Gastrocnemius medialis (tissue), 4 donors: ENCODE results near the gene BRWD1. TPM values are rescaled to one million over a fixed set of nuclear protein-coding genes. Genes with fewer than 3 reads are reported as not detected.

Experiments used
- ATAC-seq, 2 donors: fragments of 150-250 bp; one replicate each; pipeline ENCODE4 v1.9.1; 2016
- DNase-seq, 2 donors: peaks; one replicate each; pipeline ENCODE4 v3.0.0-alpha.2; 2019
- H3K27ac ChIP-seq, 4 donors: fragments of 200-600 bp; sonication (generic); 1 replicate in 1 of 4; 2 replicates in 3 of 4; pipeline ENCODE4 v1.5.1; 2016 to 2018; ENCODE audit warnings: mild to moderate bottlenecking in 2 of 4, moderate library complexity in 1 of 4
- H3K27me3 ChIP-seq, 3 donors: fragments of 200-600 bp; sonication (generic) in 2 of 3; 1 replicate in 1 of 3; 2 replicates in 2 of 3; pipeline versions ENCODE4 v1.5.1 to v1.6.0; 2016 to 2019; ENCODE audit warnings: mild to moderate bottlenecking in 1 of 3, moderate library complexity in 1 of 3
- H3K36me3 ChIP-seq, 2 donors: fragments of 200-600 bp; sonication (generic) in 1 of 2; one replicate each; pipeline ENCODE4 v1.5.1; 2017 to 2018
- H3K4me1 ChIP-seq, 2 donors: fragments of 200-600 bp; sonication (generic) in 1 of 2; one replicate each; pipeline ENCODE4 v1.5.1; 2016 to 2017; ENCODE audit warnings: mild to moderate bottlenecking in 2 of 2
- H3K4me3 ChIP-seq, 4 donors: fragments of 200-600 bp; sonication (generic) in 3 of 4; 1 replicate in 1 of 4; 2 replicates in 3 of 4; pipeline ENCODE4 v1.5.1; 2016 to 2019; ENCODE audit warnings: mild to moderate bottlenecking in 2 of 4
- H3K9me3 ChIP-seq, 3 donors: fragments of 200-600 bp; sonication (generic) in 2 of 3; 1 replicate in 1 of 3; 2 replicates in 2 of 3; pipeline ENCODE4 v1.5.1; 2016 to 2019
- POLR2A ChIP-seq, 2 donors: fragments of 450-650 bp; IDR thresholded peaks; one replicate each; pipeline ENCODE4 v1.6.1; 2017; ENCODE audit warnings: antibody characterized with exemption in 2 of 2, mild to moderate bottlenecking in 2 of 2, moderate library complexity in 2 of 2
- in situ Hi-C, 4 donors: fragments of 200-750 bp; cut with MboI; loops; one replicate each; pipeline versions ENCODE4 v1.15.0 to v1.8.0; 2017; ENCODE audit warnings: low sequenced_read_pairs in 4 of 4
- intact Hi-C: fragments of 100-400 bp; cut with DNase I; formaldehyde crosslinking; loops from one replicate; pipeline ENCODE4 v1.15.1; 2023; ENCODE audit warnings: low total_unique reads
- total RNA-seq, 4 donors: library from RNA; depleted of rRNA; stranded (reverse); fragments of >200 nt; gene quantifications; one replicate each; pipeline versions ENCODE4 v1.1.0 to v1.2.3, GENCODE V29; 2016
- TF ChIP-seq, protein P1 (sequence below), 5 experiments: fragments of 450-650 bp in 3 of 5; fragments of 200-600 bp in 2 of 5; sonication (generic) in 2 of 5; IDR thresholded peaks in 4 of 5; conservative IDR thresholded peaks in 1 of 5; 1 replicate in 4 of 5; 2 replicates in 1 of 5; pipeline ENCODE4 v1.5.1; 2016 to 2019; ENCODE audit warnings: antibody characterized with exemption in 5 of 5, mild to moderate bottlenecking in 3 of 5, moderate library complexity in 3 of 5

The BRWD1 gene
- 10 to 100 TPM; 42.2 to 65.7 (median 50.4) TPM for total RNA-seq

DNA sequence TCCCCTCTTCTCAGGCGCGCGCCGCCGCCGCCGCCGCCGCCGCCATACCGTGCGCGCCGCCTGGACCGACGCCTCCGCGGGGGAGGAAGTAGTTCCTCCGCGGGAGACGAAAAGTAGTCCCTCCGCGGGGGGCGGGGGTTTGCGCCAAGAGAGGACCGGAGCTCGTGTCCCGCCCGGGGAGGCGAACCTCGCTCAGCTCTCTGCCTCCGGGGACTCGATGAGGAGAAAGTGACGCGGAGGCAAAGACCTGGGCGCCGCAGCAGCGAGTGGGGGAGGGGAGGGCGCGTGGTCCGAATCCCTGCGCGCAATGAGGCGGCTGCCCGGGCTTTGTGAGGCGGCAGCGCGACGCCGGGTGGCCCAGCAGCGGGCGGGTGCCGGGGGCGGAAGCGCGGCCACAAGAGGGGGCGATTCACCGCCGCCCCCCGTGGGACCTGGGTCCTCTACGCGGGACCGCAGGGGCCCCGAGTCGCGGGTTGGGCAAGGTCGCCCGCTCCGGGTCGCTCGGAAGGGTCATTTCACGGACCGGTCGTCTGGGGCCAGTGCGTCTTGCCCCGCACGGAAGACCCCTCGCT, at the start of gene BRWD1:
Gene BRWD1 (minus strand): TSS at position 62 of the 572 bp plus-strand sequence. CDS start 141 bp downstream, outside the sequence.
- TF ChIP-seq, protein P1, sequence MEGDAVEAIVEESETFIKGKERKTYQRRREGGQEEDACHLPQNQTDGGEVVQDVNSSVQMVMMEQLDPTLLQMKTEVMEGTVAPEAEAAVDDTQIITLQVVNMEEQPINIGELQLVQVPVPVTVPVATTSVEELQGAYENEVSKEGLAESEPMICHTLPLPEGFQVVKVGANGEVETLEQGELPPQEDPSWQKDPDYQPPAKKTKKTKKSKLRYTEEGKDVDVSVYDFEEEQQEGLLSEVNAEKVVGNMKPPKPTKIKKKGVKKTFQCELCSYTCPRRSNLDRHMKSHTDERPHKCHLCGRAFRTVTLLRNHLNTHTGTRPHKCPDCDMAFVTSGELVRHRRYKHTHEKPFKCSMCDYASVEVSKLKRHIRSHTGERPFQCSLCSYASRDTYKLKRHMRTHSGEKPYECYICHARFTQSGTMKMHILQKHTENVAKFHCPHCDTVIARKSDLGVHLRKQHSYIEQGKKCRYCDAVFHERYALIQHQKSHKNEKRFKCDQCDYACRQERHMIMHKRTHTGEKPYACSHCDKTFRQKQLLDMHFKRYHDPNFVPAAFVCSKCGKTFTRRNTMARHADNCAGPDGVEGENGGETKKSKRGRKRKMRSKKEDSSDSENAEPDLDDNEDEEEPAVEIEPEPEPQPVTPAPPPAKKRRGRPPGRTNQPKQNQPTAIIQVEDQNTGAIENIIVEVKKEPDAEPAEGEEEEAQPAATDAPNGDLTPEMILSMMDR (IDR thresholded peaks at IDR 0.05 in 4 of 5, conservative IDR thresholded peaks at IDR 0.05 in 1 of 5): peak in 4 of 5 experiments; percentile 38 to 68 (median 52)
- peak; percentile 77 to 80 for TF ChIP-seq POLR2A (IDR thresholded peaks at IDR 0.05)
- peaks cover 14 to 15% of the 10 kb centered on the region in 2 donors for H3K4me1 ChIP-seq
- peak within 1 kb of the TSS; percentile 91 to 99 (median 98) for H3K27ac ChIP-seq
- ATAC-seq (peak; percentile 73), DNase-seq (peak; percentile 70 to 75)
- peak within 1 kb of the TSS; percentile 87 to 99 (median 96) for H3K4me3 ChIP-seq
- H3K9me3 ChIP-seq: no peaks in the 10 kb centered on the region
- H3K27me3 ChIP-seq: no peaks in the 10 kb centered on the region
- in situ Hi-C loops (loop anchor here in 2 of 4 donors (10.0 kb wide), 1 partner anchor 71 kb away; a partner anchor contains a TSS), intact Hi-C loops (loop anchor here (1.0 to 5.0 kb wide), 5 partner anchors 35 to 506 kb away; partner anchors contain the start of genes ETS2 and SH3BGR)
- peaks cover 0 to 7% of the 10 kb centered on the region in 2 donors for H3K36me3 ChIP-seq

DNA sequence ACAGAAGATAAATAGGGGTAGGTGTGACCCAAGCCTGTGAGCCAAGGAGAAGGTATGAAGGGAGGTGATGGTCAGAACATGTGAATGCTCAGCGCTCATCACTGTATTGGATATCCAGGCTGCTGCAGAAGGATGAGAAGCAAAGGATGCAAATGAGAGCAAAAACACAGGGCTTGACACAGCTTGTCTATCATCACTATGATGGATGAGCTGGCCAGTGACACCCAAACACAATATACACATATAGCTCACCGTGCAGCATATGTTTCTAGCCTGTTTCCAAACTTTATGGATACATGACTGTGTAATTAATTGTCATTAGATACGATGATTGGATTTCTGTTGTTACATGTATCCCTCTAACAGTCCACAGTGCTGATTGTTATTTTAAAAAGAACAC, 49.3 kb upstream of the BRWD1 start:
- H3K27me3 ChIP-seq: no peaks in the 10 kb centered on the region
- no peak overlapping the region for H3K27ac ChIP-seq
- intact Hi-C loops: no loop called here
- no peak for DNase-seq
- TF ChIP-seq, protein P1 (IDR thresholded peaks at IDR 0.05 in 4 of 5, conservative IDR thresholded peaks at IDR 0.05 in 1 of 5): no peak
- TF ChIP-seq POLR2A (IDR thresholded peaks at IDR 0.05): no peak
- no peaks in the 10 kb centered on the region for H3K9me3 ChIP-seq
- no peaks in the 10 kb centered on the region for H3K4me1 ChIP-seq
- ATAC-seq: no peak
- H3K36me3 ChIP-seq: no peaks in the 10 kb centered on the region
- H3K4me3 ChIP-seq: no peak overlapping the region
- in situ Hi-C loops: no loop called here

DNA sequence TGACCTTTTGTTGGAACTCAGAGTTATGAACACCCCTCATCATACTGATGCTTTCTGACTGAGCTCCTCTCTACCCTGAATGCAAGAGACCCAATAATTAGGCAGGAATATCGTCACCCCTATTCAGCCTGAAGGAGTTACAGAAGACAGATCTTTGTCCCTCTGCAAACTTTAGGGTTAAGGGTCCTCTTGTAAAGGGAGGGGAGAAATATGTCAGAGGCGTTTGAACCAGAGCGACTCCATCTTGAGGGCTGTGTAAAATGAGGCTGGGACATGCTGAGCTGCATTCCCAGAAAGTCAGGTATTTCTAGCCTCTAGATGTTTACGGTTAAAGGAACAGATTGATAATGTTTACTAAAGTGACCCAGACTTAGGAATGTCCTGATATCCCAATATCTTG, 46.0 kb upstream of the BRWD1 start:
- DNase-seq (no peak), ATAC-seq (no peak)
- H3K36me3 ChIP-seq: no peaks in the 10 kb centered on the region
- in situ Hi-C loops: no loop called here
- no peaks in the 10 kb centered on the region for H3K9me3 ChIP-seq
- TF ChIP-seq, protein P1 (IDR thresholded peaks at IDR 0.05 in 4 of 5, conservative IDR thresholded peaks at IDR 0.05 in 1 of 5): no peak
- no peak for TF ChIP-seq POLR2A (IDR thresholded peaks at IDR 0.05)
- no peaks in the 10 kb centered on the region for H3K4me1 ChIP-seq
- no peak overlapping the region for H3K4me3 ChIP-seq
- no peaks in the 10 kb centered on the region for H3K27me3 ChIP-seq
- H3K27ac ChIP-seq: no peak overlapping the region
- intact Hi-C loops: no loop called here

DNA sequence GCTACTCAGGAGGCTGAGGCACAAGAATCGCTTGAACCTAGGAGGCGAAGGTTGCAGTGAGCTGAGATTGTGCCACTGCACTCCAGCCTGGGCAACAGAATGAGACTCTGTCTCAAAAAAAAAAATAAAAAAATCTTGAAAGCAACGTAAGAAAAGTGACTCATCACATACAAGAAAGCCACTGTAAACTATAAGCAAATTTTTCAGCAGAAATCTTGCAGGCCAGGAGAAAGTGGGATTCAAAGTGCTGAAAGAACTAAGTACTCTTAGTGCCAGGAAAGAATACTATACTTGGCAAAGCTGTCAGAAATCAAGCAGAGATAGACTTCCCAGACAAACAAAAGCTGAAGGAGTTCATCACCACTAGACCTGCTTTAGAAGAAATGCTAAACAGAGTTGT, 39.9 kb upstream of the BRWD1 start:
- peaks cover 0 to 5% of the 10 kb centered on the region in 2 donors for H3K4me1 ChIP-seq
- DNase-seq (no peak), ATAC-seq (no peak)
- in situ Hi-C loops: loop anchor here in 1 of 4 donors (5.0 kb wide), 1 partner anchor 34 kb away; no protein-coding TSS in a partner anchor
- H3K36me3 ChIP-seq: no peaks in the 10 kb centered on the region
- intact Hi-C loops: no loop called here
- H3K27me3 ChIP-seq: no peaks in the 10 kb centered on the region
- no peaks in the 10 kb centered on the region for H3K9me3 ChIP-seq
- H3K27ac ChIP-seq: no peak overlapping the region
- TF ChIP-seq POLR2A (IDR thresholded peaks at IDR 0.05): no peak
- TF ChIP-seq, protein P1 (IDR thresholded peaks at IDR 0.05 in 4 of 5, conservative IDR thresholded peaks at IDR 0.05 in 1 of 5): no peak
- H3K4me3 ChIP-seq: no peak overlapping the region
